NT2/D1 (cell line): ENCODE measurements around the gene TAS2R7.

Experiments
- DNase-seq: peaks from one replicate; pipeline ENCODE4 v3.0.0-alpha.2; 2011; ENCODE audit warnings: low read depth, low spot score
- H3K27me3 ChIP-seq: 2 replicates; pipeline ENCODE4 v1.6.0; 2011; ENCODE audit warnings: mild to moderate bottlenecking; ENCODE audit not compliant: insufficient read length, insufficient read depth
- H3K36me3 ChIP-seq: 2 replicates; pipeline ENCODE4 v1.6.1; 2011; ENCODE audit warnings: mild to moderate bottlenecking, low read length, mixed read lengths; ENCODE audit not compliant: insufficient read depth, insufficient read length
- H3K4me1 ChIP-seq: 2 replicates; pipeline ENCODE4 v1.5.1; 2011; ENCODE audit not compliant: insufficient read depth, insufficient read length
- H3K4me3 ChIP-seq: 2 replicates; pipeline ENCODE4 v1.5.1; 2011; ENCODE audit warnings: low read depth; ENCODE audit not compliant: insufficient read length
- H3K9ac ChIP-seq: 2 replicates; pipeline ENCODE4 v1.6.0; 2011; ENCODE audit warnings: low read depth; ENCODE audit not compliant: insufficient read length
- H3K9me3 ChIP-seq: 2 replicates; pipeline ENCODE4 v1.5.1; 2011; ENCODE audit warnings: mild to moderate bottlenecking, low read length; ENCODE audit not compliant: insufficient read depth
- SUZ12 ChIP-seq: IDR thresholded peaks from 2 replicates; pipeline ENCODE4 v1.6.1; 2011; ENCODE audit not compliant: insufficient read length, insufficient read depth; ENCODE audit errors: extremely low read depth
- YY1 ChIP-seq: IDR thresholded peaks from 2 replicates; pipeline ENCODE4 v1.6.1; 2011; ENCODE audit not compliant: insufficient read length, insufficient read depth
- ZNF274 ChIP-seq: IDR thresholded peaks from 2 replicates; pipeline ENCODE4 v1.6.1; 2011; ENCODE audit warnings: mild to moderate bottlenecking, low read depth, low read length

The TAS2R7 gene, protein sequence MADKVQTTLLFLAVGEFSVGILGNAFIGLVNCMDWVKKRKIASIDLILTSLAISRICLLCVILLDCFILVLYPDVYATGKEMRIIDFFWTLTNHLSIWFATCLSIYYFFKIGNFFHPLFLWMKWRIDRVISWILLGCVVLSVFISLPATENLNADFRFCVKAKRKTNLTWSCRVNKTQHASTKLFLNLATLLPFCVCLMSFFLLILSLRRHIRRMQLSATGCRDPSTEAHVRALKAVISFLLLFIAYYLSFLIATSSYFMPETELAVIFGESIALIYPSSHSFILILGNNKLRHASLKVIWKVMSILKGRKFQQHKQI

DNA sequence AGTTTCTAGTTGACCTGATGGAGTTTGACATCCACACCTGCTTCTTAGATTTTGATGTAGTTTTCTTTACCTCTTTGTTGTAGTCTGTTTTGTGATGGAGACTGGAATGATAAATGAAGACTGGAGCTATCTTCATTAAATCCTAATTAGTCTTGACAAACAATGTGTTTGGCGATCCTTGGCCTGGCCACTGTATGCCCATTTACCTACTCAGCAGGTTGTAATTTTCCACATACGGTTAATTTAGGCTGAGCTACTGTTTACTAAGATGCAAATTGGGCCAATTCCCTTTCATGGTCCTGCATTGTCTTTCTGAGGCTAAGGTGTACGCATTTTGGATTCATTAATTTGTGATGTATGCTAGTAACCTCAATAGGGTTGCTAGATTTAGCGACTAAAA lies at the start of gene TAS2R7:
TSS of gene TAS2R7 (minus strand) at position 41 of the 400 bp plus-strand sequence. CDS start 57 bp downstream, outside the sequence.
- H3K9ac ChIP-seq, result no peak within 1 kb of the TSS
- no peak for DNase-seq
- no peak for TF ChIP-seq ZNF274
- TF ChIP-seq SUZ12, result no peak
- TF ChIP-seq YY1, result no peak
- no peak within 1 kb of the TSS for H3K4me3 ChIP-seq
- no peaks in the 10 kb centered on the region for H3K27me3 ChIP-seq
- H3K9me3 ChIP-seq, result no peaks in the 10 kb centered on the region
- no peaks in the 10 kb centered on the region for H3K36me3 ChIP-seq
- H3K4me1 ChIP-seq, result no peaks in the 10 kb centered on the region

DNA sequence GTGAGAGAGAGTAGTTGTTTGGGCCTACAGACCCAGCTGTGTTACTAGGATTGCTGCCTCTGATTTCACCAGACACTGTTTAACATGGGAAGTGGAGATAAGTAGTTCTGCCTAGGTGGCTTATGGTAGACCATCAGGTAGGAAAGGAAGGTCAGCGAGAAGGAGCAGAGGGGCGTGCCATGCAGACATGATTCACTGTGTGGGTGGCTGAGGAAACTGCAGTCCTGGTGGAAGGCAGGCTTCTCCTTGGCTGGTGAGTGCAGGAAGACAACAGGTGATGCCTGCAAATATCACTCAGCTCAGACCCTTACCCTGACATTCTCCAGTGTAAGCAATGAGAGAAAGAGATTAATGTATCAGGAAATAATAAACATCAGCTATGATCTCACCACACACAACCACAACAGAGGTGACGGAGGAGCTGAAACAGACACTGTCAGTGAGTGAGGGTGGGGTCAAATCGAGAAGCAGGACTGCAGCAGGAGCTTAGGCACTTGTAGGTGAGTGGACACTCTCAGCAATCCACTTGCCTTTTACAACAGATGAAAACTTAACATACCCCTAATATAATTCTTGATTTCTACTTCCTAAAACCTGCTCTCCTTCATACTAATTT lies 48.9 kb upstream of the TAS2R7 start:
- TF ChIP-seq YY1, result no peak
- no peak for TF ChIP-seq SUZ12
- TF ChIP-seq ZNF274, result no peak
- Histone ChIP-seq H3K4me3 (no peak overlapping the region), H3K9me3 (peaks cover 19% of the 10 kb centered on the region; the same call in 1 of the 2 replicates), H3K4me1 (peaks cover 8% of the 10 kb centered on the region), H3K36me3 (no peaks in the 10 kb centered on the region), H3K27me3 (no peaks in the 10 kb centered on the region), H3K9ac (no peak overlapping the region)
- DNase-seq, result no peak

DNA sequence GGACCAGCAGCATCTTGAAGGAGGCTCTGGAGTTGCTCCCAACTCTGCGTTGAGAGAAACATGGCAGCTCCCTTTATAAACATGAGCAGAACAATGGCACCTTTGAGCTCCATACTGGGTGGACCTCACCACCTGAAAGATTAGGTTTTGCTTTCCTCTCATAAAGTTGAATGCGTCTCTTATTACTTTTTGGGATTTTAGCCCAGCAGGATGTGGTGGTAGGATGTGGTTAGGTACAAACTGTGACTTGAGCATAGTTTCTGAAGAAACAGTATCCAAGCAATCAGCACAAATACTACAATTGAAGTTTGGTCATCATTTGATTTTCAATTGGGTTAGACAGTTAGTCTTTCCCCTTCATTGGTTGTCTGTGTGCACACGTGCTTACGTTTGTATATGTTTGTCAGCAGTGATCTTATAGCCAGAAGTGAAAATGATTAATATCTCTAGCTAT lies 47.0 kb upstream of the TAS2R7 start, which contains the start of gene PRR4:
TSS of gene PRR4 (minus strand) at position 51 of the 454 bp plus-strand sequence. CDS start at position 13, 38 bp downstream.
- no peak for DNase-seq
- no peak within 1 kb of the TSS for H3K9ac ChIP-seq
- no peaks in the 10 kb centered on the region for H3K27me3 ChIP-seq
- TF ChIP-seq ZNF274 (no peak), YY1 (no peak), SUZ12 (no peak)
- no peak within 1 kb of the TSS for H3K4me3 ChIP-seq
- H3K4me1 ChIP-seq, result peaks cover 8% of the 10 kb centered on the region
- H3K9me3 ChIP-seq, result no peaks in the 10 kb centered on the region
- no peaks in the 10 kb centered on the region for H3K36me3 ChIP-seq

DNA sequence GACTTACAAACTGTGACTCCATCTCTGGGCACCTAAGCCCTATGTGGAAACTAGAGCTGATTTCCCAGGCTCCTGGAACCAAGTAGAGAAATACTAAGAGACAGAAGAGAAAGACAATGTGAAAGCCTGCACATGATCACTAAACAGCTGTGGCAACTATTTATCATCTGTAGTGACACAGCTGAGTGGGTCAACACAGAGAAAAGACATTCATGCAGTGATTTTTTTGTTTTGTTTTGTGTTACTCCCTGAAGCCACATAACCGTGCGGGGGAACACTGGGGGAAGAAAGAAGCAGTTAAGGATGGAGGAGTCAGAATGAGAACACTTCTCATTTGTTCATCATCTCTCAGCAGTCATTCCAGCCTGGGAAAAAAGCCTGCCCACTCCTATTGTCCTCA lies 45.3 kb upstream of the TAS2R7 start:
- no peak for DNase-seq
- H3K9me3 ChIP-seq, result no peaks in the 10 kb centered on the region
- TF ChIP-seq YY1, result no peak
- no peak for TF ChIP-seq SUZ12
- no peak for TF ChIP-seq ZNF274
- H3K4me3 ChIP-seq, result no peak overlapping the region
- H3K27me3 ChIP-seq, result no peaks in the 10 kb centered on the region
- no peaks in the 10 kb centered on the region for H3K4me1 ChIP-seq
- H3K36me3 ChIP-seq, result no peaks in the 10 kb centered on the region
- no peak overlapping the region for H3K9ac ChIP-seq

DNA sequence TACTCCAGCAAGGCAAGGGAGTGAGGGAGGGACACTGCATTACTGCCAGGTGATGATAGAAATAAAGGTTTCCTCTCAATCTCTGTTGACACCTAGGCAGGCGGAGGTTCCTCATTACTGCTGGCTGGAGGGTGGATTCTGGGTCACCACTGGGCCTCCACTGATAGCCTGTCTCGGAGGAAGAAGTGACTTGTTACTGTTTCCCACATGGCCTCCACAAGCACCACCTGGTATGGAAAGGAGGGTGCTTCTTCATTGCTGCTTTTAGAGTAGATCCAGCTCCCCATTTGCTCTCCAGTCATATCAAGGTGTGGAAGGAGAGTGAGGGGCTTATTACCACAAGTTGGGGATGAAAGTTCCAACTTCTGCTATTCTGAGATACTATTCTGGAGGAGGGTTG lies 40.4 kb upstream of the TAS2R7 start:
- no peaks in the 10 kb centered on the region for H3K4me1 ChIP-seq
- no peak for DNase-seq
- no peak overlapping the region for H3K9ac ChIP-seq
- no peaks in the 10 kb centered on the region for H3K36me3 ChIP-seq
- no peak overlapping the region for H3K4me3 ChIP-seq
- H3K9me3 ChIP-seq, result no peaks in the 10 kb centered on the region
- H3K27me3 ChIP-seq, result no peaks in the 10 kb centered on the region
- TF ChIP-seq SUZ12 (no peak), ZNF274 (no peak), YY1 (no peak)

DNA sequence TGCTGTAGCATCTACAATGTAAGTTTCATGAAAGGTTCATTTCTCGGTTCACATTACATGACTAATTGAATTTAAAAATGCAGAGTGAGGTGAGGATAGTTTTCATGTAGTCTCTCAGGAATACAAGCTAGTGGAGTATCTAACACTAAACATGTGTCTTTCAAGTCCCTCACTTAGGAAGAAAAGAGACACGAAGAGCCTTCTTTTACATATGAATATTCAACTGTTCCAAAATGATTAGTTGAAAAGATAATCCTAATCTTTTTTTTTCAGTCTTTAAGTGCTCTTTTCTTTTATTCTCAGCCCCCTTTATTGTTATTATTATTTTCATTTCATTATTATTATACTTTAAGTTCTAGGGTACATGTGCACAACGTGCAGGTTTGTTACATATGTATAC lies 36.0 kb upstream of the TAS2R7 start:
- no peaks in the 10 kb centered on the region for H3K27me3 ChIP-seq
- 0 out of 2 replicates have a peak, but pooled peaks cover 3% of the 10 kb centered on the region for H3K9me3 ChIP-seq
- no peak for DNase-seq
- no peak overlapping the region for H3K4me3 ChIP-seq
- TF ChIP-seq ZNF274, result no peak
- TF ChIP-seq SUZ12, result no peak
- TF ChIP-seq YY1, result no peak
- no peaks in the 10 kb centered on the region for H3K4me1 ChIP-seq
- no peak overlapping the region for H3K9ac ChIP-seq
- H3K36me3 ChIP-seq, result no peaks in the 10 kb centered on the region

DNA sequence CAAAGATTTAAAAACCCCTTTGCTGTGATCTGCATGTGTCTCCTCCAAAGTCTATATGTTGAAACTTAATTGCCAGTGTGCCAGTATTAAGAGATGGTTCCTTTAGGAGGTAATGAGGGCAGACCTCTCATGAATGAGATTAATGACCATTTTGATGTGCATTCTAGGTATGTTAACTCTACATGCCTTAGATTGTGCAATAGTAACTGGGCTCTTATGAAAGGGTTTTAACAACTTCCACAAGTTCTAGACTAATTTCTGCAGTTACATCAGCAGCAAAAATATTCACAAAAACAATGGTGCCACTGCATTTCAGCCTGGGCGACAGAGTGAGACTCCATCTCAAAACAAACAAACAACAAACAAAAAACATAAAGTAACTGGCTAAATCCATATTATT lies 27.6 kb upstream of the TAS2R7 start:
- Histone ChIP-seq H3K27me3 (no peaks in the 10 kb centered on the region), H3K9me3 (no peaks in the 10 kb centered on the region), H3K9ac (no peak overlapping the region), H3K4me1 (no peaks in the 10 kb centered on the region), H3K36me3 (no peaks in the 10 kb centered on the region), H3K4me3 (no peak overlapping the region)
- DNase-seq, result no peak
- TF ChIP-seq YY1 (no peak), ZNF274 (no peak), SUZ12 (no peak)
